Natural killer cell treated with Interleukin-12 subunit alpha and Interleukin-12 subunit beta and Interleukin-15 and Interleukin-18, amount 100 ng/mL, for 72 hours (primary cell): ENCODE data around the gene SCNM1. TPM values are rescaled to one million over a fixed set of nuclear protein-coding genes. Genes with fewer than 3 reads are reported as not detected.

ENCODE experiments used
- ATAC-seq, 2 donors: fragments of 150-1000 bp; cut with Tn5 transposase in 1 of 2; sonication (Bioruptor Pico), chemical (Tn5 transposase) in 1 of 2; 2 replicates each; pipeline ENCODE4 v1.10.0; 2021
- DNase-seq: peaks from one replicate; pipeline ENCODE4 v3.0.0; 2022; ENCODE audit warnings: low spot score
- H3K27ac Mint-ChIP-seq, 2 donors: 1 replicate in 1 of 2; 2 replicates in 1 of 2; pipeline ENCODE4 v1.8.0; 2022; ENCODE audit warnings: mixed read lengths in 2 of 2, mild to moderate bottlenecking in 1 of 2, moderate library complexity in 1 of 2
- H3K27me3 Mint-ChIP-seq, 2 donors: 1 replicate in 1 of 2; 2 replicates in 1 of 2; pipeline ENCODE4 v1.8.0; 2022; ENCODE audit warnings: mixed read lengths in 2 of 2
- H3K36me3 Mint-ChIP-seq: one replicate; pipeline ENCODE4 v1.8.0; 2022; ENCODE audit warnings: mixed read lengths
- H3K4me1 Mint-ChIP-seq, 2 donors: 1 replicate in 1 of 2; 2 replicates in 1 of 2; pipeline ENCODE4 v1.8.0; 2022; ENCODE audit warnings: low read depth in 2 of 2, mixed read lengths in 2 of 2, mild to moderate bottlenecking in 1 of 2
- H3K4me3 Mint-ChIP-seq: one replicate; pipeline ENCODE4 v1.8.0; 2022; ENCODE audit warnings: mixed read lengths
- H3K9me3 Mint-ChIP-seq: 2 replicates; pipeline ENCODE4 v1.8.0; 2022; ENCODE audit warnings: mixed read lengths
- total RNA-seq, 2 donors: library from RNA; stranded (reverse); gene quantifications; one replicate each; pipeline ENCODE4 v1.2.3, GENCODE V29; 2022

Gene SCNM1, protein sequence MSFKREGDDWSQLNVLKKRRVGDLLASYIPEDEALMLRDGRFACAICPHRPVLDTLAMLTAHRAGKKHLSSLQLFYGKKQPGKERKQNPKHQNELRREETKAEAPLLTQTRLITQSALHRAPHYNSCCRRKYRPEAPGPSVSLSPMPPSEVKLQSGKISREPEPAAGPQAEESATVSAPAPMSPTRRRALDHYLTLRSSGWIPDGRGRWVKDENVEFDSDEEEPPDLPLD
- 10 to 100 TPM; 55.2 to 63.2 TPM for total RNA-seq

DNA sequence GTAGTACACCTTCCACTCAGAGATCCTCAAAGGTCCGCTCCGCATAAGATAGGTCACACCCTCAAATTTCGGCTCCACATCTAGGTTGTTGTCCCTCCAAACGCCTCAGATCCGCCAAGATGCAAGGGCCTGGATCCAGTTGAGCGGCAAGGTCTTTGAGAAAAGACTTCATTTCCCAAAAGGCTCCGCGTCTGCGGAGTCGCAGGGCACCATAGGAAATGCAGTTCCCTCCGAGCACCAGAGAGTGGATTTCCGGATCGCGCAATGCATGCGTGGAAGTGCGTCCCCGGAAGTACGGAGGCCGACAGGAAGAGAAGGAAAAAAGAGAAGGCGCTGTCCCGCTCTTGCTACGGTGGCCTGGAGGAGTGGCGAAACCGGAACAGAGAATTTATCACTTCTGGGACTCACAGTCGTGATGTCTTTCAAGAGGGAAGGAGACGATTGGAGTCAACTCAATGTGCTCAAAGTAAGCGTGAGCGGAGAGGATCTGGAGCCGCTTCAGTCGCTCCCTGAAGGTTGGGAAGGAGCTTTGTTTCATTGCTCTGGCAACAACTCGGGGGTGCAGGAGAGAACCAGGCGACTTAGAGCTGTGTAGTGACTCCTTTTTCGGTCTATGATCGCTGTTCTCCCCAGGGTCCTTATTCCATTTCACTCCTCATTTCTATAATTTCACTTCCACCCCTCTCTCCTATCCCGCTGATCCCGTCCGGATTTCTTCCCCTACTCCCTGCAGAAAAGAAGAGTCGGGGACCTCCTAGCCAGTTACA is at the start of gene SCNM1, which contains the start of gene LYSMD1:
Gene SCNM1, plus strand, starts transcription at position 407 of the 767 bp plus-strand sequence. Its CDS starts 9 bp downstream, at position 416.
Gene LYSMD1, minus strand, starts transcription at position 165 of the 767 bp plus-strand sequence. CDS start 644 bp downstream, outside the sequence.
- peak within 1 kb of the TSS; percentile 85 to 92 for H3K27ac Mint-ChIP-seq
- peak; percentile 97 to 98 for ATAC-seq
- peaks cover 18% of the 10 kb centered on the region for H3K36me3 Mint-ChIP-seq
- no peaks in the 10 kb centered on the region for H3K9me3 Mint-ChIP-seq
- H3K4me1 Mint-ChIP-seq: peaks cover 38 to 42% of the 10 kb centered on the region in 2 donors
- peak; percentile 97 for DNase-seq
- peak within 1 kb of the TSS; percentile 94 for H3K4me3 Mint-ChIP-seq
- H3K27me3 Mint-ChIP-seq: no peaks in the 10 kb centered on the region

DNA sequence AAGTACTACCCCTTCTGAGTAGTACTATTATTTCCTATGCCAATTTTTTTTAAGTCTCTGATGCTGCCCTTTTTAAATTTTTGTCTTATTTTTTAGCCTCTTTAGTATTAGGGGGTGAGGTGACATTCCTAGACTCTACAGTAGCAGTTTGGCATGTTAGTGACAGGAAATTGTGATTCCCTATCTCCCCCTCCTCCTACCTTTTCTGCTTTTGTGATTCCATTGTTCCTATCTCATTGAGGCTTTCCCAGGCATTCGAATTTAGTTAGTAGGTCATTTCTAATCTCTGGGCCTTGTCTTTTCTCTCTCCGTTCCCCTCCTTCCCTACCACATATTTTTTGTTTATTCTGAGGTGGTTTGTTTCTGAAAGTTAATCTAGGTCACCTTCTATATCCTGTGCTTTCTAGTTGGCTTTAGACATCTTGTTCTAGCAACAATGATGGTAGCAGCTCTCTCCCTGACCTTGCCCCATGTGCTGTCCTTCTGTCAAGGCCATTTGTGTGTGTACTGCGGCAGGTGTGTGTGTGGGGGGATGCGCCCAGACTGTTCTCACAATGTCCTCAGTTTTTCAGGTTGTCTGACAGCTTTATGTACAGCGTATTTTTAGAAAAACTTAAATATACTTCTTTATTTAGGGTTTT is 41.1 kb upstream of the SCNM1 start:
- no peaks in the 10 kb centered on the region for H3K27me3 Mint-ChIP-seq
- H3K4me1 Mint-ChIP-seq: no peaks in the 10 kb centered on the region
- no peaks in the 10 kb centered on the region for H3K9me3 Mint-ChIP-seq
- H3K4me3 Mint-ChIP-seq: no peak overlapping the region
- no peak overlapping the region for H3K27ac Mint-ChIP-seq
- ATAC-seq (no peak), DNase-seq (no peak)
- no peaks in the 10 kb centered on the region for H3K36me3 Mint-ChIP-seq

DNA sequence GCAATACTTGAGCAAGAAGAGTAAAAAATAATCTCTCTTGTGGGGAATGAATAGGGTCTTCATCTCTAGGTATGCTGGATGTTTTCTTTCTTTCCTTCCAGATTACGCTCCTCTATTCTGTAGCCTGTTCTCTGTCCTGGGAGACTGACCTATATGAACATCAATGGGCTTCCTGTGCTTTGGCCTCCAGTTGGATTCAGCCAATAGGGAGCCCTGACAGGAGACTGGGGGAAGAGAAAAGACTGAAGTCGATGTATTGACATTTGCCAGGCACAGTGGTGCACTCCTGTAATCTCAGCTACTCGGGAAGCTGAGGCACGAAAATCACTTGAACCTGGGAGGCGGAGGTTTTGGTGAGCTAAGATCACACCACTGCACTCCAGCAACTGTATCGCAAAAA is 37.1 kb upstream of the SCNM1 start:
- no peak for ATAC-seq
- H3K27ac Mint-ChIP-seq: no peak overlapping the region

DNA sequence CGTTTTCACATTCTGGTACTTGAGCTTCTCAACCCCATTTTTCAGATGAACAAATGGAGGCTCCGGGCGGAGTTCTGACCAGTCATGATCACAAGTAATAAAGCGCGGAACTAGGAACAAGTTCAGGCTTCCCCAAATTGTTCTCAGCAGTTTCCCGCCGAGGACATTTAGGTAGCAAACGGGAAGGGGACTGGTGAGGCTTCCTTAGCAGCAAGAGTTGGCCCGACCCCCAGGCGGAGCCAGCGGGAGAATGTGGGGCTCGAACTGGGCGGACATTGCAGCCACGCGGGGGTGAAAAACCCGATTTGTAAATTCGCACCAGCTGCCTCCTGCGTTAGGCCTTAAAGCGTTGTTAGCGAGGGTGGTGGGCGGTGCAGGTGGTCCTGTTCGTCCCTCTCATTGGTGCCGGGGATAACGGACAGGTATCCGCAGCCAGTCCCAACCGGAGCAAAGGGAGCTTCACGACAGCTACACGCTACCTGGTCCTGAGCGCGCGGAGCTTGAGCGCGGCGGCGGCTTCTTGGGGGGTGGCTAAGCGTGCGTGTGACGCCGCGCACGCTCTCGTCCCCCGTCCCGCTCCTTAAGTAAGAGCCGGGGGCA is 34.9 kb upstream of the SCNM1 start:
- DNase-seq (peak; percentile 78), ATAC-seq (peak; percentile 92 to 97)
- Mint-ChIP-seq H3K4me1 (peaks cover 7 to 10% of the 10 kb centered on the region in 2 donors), H3K27me3 (no peaks in the 10 kb centered on the region), H3K9me3 (no peaks in the 10 kb centered on the region), H3K4me3 (peak overlapping the region; percentile 70), H3K27ac (peak overlapping the region in 1 of 2 donors; percentile 52), H3K36me3 (no peaks in the 10 kb centered on the region)

More for the DNA sequence above, 37.1 kb upstream of the SCNM1 start:
- Mint-ChIP-seq H3K9me3 (no peaks in the 10 kb centered on the region), H3K4me3 (no peak overlapping the region), H3K4me1 (peaks cover 7 to 10% of the 10 kb centered on the region in 2 donors), H3K36me3 (no peaks in the 10 kb centered on the region), H3K27me3 (no peaks in the 10 kb centered on the region)
- DNase-seq: no peak

DNA sequence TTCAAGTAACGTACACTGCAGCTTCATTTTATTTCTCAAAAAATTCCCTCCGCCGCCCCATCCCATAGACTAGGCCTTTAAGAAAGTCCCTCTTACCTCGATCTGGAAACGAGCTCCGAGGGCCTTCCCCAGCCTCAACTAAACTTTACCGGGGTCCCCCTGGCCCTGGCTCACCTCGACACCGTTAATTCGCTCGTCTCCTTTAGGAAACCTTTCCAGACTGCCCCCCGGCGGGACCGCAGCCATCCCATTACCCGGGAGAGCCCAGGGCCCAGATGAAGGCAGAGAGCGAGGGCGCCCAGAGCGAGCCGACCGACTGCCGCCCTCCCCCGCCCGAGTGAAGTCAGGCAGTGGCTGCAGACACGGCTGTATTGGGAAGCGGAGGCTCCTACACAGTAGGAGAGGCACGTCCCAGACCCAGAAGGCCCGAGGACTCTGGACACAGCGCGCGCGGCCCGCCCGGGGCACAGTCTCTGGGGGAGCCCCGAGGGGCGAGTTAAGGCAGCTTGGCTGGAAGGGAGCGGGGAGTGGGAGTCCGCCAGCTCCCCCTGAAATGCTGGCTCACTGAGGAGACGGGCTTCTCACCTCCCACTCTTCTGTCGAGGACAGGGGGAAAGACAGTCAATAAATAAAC is 34.1 kb upstream of the SCNM1 start:
- Mint-ChIP-seq H3K4me1 (peaks cover 7 to 10% of the 10 kb centered on the region in 2 donors), H3K27me3 (no peaks in the 10 kb centered on the region)
- ATAC-seq: no peak

DNA sequence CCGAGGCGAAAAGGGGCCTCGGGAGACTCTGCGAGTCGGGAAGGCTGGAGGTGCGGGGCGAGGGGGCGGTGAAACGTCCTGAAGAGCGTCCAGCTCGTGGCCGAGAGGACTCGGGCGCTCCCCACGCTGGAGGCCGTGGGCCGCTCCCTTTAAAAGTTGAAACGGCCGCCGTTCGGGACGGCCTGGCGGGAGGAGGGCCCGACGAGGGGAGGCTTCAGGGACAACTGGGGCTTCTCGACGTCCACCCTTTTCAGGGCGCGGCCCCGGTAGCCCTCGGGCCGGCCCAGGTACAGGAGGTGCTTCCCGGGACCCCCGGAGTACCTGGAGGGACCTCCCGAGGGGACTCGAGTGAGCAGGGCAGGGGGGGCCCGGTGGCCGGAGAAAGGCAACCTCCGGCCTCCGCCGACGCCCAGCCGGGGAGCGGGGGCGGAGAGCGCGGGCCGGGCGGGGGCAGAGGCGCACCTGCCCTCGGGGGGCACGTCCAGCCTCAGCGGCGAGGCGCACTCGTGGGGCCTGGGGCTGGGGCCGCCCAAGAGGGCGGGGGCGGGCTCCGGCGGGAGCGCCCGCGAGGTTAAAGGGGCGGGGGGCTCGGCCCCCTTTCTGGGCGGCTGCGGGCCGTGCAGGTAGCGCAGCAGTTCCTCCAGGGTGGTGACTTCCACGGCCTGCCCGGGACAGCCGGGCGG is 33.5 kb upstream of the SCNM1 start:
- Mint-ChIP-seq H3K4me1 (peaks cover 7 to 10% of the 10 kb centered on the region in 2 donors), H3K36me3 (no peaks in the 10 kb centered on the region), H3K27ac (no peak overlapping the region), H3K4me3 (no peak overlapping the region), H3K27me3 (no peaks in the 10 kb centered on the region), H3K9me3 (no peaks in the 10 kb centered on the region)
- ATAC-seq (no peak), DNase-seq (no peak)

More for the DNA sequence above, 34.1 kb upstream of the SCNM1 start:
- H3K4me3 Mint-ChIP-seq: peak overlapping the region; percentile 70
- H3K36me3 Mint-ChIP-seq: no peaks in the 10 kb centered on the region
- peak overlapping the region in 1 of 2 donors; percentile 52 for H3K27ac Mint-ChIP-seq
- DNase-seq: no peak
- H3K9me3 Mint-ChIP-seq: no peaks in the 10 kb centered on the region

DNA sequence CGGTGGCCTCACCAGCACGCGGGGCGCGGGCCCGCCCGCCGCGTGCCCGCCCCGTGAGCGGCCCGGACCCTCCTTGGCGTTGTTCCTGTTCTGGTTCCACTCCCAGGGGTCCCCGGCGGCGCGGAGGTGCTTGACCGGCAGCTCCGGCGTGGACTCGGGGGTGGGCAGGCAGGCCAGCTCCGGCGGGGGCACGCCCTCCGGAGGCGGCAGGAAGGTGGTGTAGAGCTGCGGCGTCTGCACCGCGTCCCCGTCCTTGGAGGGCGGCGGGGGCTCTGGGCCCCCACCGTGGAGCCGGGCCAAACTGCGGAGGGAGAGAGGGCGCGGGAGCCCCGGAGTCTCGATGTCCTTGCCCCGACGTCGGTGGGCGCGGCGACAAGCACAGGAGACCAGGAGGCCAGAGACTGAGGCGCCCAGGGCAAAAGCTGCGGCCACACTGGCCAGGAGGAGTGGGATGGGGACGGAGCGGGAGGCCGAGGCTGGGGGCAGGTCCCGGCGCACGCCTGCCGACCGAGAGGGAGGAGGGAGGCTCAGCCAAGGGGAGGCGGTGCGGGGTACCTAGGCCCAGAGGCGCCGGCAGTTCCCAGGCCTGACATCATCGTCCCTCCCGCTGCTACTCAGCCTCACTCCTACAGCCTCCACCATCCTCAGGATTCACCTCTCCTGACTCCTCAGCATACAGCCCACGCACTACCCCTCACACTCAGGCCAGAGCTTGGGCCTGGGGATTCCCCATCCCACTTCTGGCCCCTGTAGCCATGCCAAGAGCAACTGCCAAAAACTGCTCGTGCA is 32.7 kb upstream of the SCNM1 start:
- Mint-ChIP-seq H3K27ac (no peak overlapping the region), H3K4me3 (no peak overlapping the region), H3K9me3 (no peaks in the 10 kb centered on the region), H3K27me3 (no peaks in the 10 kb centered on the region), H3K4me1 (peaks cover 7 to 10% of the 10 kb centered on the region in 2 donors), H3K36me3 (no peaks in the 10 kb centered on the region)
- DNase-seq (no peak), ATAC-seq (no peak)

DNA sequence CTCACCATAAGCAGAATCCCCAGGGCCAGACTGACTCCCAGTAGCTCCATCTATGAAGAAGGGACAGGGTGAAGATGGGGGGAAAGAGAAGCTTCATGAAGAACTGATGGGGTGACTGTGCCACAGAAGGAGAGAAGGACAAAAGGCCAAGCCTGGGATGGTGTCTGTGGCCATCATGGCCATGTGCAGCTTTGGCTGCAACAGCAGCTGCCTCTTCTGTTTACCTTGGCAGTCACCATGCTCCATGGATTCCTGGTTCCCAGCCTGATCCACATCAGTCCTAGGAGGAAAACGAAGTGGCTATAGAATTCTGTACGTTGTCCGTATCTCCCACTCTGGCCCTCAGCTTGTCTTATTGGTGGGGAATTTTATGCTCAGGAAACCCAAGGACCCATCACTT is 31.5 kb upstream of the SCNM1 start:
- no peak overlapping the region for H3K4me3 Mint-ChIP-seq
- DNase-seq (no peak), ATAC-seq (no peak)
- no peak overlapping the region for H3K27ac Mint-ChIP-seq
- no peaks in the 10 kb centered on the region for H3K9me3 Mint-ChIP-seq
- H3K27me3 Mint-ChIP-seq: no peaks in the 10 kb centered on the region
- no peaks in the 10 kb centered on the region for H3K36me3 Mint-ChIP-seq
- peaks cover 7 to 10% of the 10 kb centered on the region in 2 donors for H3K4me1 Mint-ChIP-seq

DNA sequence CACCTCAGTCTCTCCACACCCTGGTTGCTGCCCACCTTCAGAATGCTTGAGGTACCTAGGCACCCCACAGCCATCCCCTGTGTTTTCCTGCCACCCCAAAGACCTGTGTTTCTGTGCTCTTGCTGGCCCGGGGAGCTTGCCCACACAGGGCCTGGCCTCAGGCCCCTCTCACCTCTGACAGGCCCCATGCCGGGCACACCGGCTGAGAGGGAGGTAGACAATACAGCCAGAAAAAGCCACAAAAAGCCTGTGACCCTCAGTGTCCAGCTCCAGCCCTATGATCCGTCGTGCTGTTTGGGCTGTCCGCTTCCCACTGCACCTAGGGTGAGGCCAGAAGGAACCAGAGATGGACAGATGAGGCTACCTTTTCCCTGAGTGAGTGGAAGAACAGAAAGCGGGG is 31.0 kb upstream of the SCNM1 start:
- Mint-ChIP-seq H3K36me3 (no peaks in the 10 kb centered on the region), H3K27ac (no peak overlapping the region), H3K4me1 (peaks cover 7 to 10% of the 10 kb centered on the region in 2 donors), H3K4me3 (no peak overlapping the region), H3K9me3 (no peaks in the 10 kb centered on the region), H3K27me3 (no peaks in the 10 kb centered on the region)
- ATAC-seq (no peak), DNase-seq (no peak)

DNA sequence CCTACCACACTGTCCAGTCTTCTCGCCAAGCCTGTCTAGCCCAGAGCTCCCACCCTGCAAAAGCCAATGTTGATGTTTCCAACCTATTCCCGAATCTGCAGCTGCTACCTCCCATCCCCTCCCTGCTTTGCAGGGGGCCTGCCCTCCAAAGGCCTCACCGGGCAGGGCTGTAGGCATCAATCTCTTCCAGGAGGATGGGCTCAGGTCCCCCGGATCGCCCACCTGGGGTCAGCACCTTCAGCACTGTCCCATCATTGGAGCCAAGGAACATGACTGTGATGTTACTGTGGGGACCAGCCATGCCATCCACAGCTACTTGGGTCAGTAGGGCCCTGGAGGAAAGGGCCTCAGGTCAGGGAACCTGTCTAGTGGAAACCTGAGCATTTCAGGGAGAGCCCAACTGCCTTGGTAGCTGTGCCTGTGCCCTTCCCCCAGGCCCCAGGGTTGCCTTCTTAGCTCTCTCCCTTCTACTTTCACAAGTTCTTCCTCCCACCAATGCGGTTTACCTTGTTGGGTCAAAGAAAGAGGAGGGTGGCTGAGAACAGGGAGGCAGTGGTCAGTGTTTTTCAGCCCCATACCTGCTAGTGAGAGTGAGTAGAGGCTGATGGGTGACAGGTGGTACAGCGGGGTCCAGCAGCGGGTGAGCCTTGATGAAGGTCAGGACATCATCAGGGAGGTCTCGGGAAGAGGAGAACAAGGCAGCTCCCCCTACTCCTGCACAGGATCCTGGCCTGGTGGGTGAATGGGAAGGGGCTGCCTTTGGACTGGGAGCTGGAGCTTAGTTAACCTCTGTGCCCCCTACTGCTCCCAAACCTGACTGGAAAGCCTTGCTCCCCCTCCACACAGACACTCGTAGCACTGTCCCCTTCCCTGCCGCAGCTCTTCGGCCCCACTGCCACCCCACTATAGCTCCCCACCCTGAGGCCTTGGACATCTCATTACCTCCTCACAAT is 30.2 kb upstream of the SCNM1 start:
- Mint-ChIP-seq H3K27ac (no peak overlapping the region), H3K4me1 (peaks cover 4 to 8% of the 10 kb centered on the region in 2 donors), H3K27me3 (no peaks in the 10 kb centered on the region), H3K9me3 (no peaks in the 10 kb centered on the region), H3K4me3 (no peak overlapping the region), H3K36me3 (no peaks in the 10 kb centered on the region)
- DNase-seq: no peak
- no peak for ATAC-seq

DNA sequence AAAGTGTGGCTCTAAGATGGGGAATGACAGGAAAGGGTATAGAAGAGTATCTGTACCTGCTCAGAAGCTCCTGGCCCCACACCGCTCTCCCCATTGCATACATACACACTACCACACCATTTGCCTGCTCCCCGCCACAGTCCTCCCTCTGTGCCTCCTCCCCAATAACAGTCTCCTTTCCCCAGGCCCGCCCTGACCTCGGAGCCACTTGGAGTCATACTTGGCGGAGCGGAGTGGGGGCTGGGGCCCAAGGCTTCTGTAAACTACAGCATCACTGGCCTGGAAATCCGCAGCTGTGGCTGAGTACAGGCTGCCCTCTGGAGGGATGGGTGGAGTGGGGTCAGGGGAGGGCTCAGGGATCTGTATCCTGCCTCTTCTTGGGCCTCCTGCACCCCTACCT is 28.2 kb upstream of the SCNM1 start:
- ATAC-seq (no peak), DNase-seq (no peak)
- Mint-ChIP-seq H3K27me3 (no peaks in the 10 kb centered on the region), H3K27ac (no peak overlapping the region), H3K4me1 (no peaks in the 10 kb centered on the region), H3K36me3 (no peaks in the 10 kb centered on the region), H3K4me3 (no peak overlapping the region), H3K9me3 (no peaks in the 10 kb centered on the region)
